ENCODE measurements around the gene TOP2B.

The TOP2B gene

GRCh38 chr3:25563601-25564000 is 101.1 kb downstream of the TOP2B start:
- Histone ChIP-seq H3K4me1 (ENCODE audit: control insufficient read depth in 1 of 2, insufficient read depth in 2 of 2, low read length in 2 of 2) (no peaks in the 10 kb centered on the region), H3K27me3 (ENCODE audit: insufficient read depth, low read length) (no peaks in the 10 kb centered on the region), H3K4me2 (ENCODE audit: low read length) (no peak overlapping the region), H3K9ac (ENCODE audit: low read length) (no peak overlapping the region), H3K4me3 (ENCODE audit: low read depth, low read length) (no peak overlapping the region), H3K9me3 (ENCODE audit: insufficient read depth, low read depth, low read length) (no peaks in the 10 kb centered on the region), H2BK5ac (ENCODE audit: low read depth, low read length, poor library complexity) (no peak overlapping the region), H3K79me2 (ENCODE audit: control insufficient read depth, insufficient read depth, low read length, poor library complexity) (no peaks in the 10 kb centered on the region), H2AK5ac (ENCODE audit: low read length) (no peak overlapping the region), H4K91ac (ENCODE audit: low read depth, low read length) (no peak overlapping the region), H3K79me1 (ENCODE audit: low read length) (no peaks in the 10 kb centered on the region), H2BK120ac (ENCODE audit: insufficient read depth, low read length, poor library complexity) (no peak overlapping the region), H3K36me3 (ENCODE audit: control insufficient read depth in 1 of 2, insufficient read depth in 2 of 2, low read length in 2 of 2) (no peaks in the 10 kb centered on the region), H3K4ac (ENCODE audit: low read depth, low read length) (no peak overlapping the region), H4K8ac (ENCODE audit: low read depth, low read length) (no peak overlapping the region), H3K27ac (ENCODE audit: low read depth, low read length) (no peak overlapping the region), H3K18ac (ENCODE audit: low read length) (no peak overlapping the region), H2BK12ac (ENCODE audit: low read length) (no peak overlapping the region), H4K12ac (ENCODE audit: low read depth, low read length) (no peak overlapping the region), H3K14ac (ENCODE audit: low read length) (no peak overlapping the region), H3K23ac (ENCODE audit: low read length) (no peak overlapping the region), H2AFZ (ENCODE audit: insufficient read depth, low read length, poor library complexity) (no peak overlapping the region)
- DNase-seq: no peak
- WGBS (ENCODE audit: extremely low coverage, insufficient coverage, insufficient read length): no CpG with 5 or more reads among the region's 1 CpG

GRCh38 chr3:25558796-25559195 is 105.9 kb downstream of the TOP2B start:
- no peak overlapping the region for H4K12ac ChIP-seq (ENCODE audit: low read depth, low read length)
- WGBS (ENCODE audit: extremely low coverage, insufficient coverage, insufficient read length): no CpG with 5 or more reads among the region's 6 CpGs
- no peak overlapping the region for H4K8ac ChIP-seq (ENCODE audit: low read depth, low read length)
- H4K91ac ChIP-seq (ENCODE audit: low read depth, low read length): no peak overlapping the region
- H2BK120ac ChIP-seq (ENCODE audit: insufficient read depth, low read length, poor library complexity): no peak overlapping the region
- no peak for DNase-seq
- no peak overlapping the region for H3K14ac ChIP-seq (ENCODE audit: low read length)
- no peak overlapping the region for H2AFZ ChIP-seq (ENCODE audit: insufficient read depth, low read length, poor library complexity)
- H3K9ac ChIP-seq (ENCODE audit: low read length): no peak overlapping the region
- no peaks in the 10 kb centered on the region for H3K4me1 ChIP-seq (ENCODE audit: control insufficient read depth in 1 of 2, insufficient read depth in 2 of 2, low read length in 2 of 2)
- H3K79me1 ChIP-seq (ENCODE audit: low read length): no peaks in the 10 kb centered on the region
- H2BK5ac ChIP-seq (ENCODE audit: low read depth, low read length, poor library complexity): no peak overlapping the region
- no peak overlapping the region for H3K23ac ChIP-seq (ENCODE audit: low read length)
- H3K4me2 ChIP-seq (ENCODE audit: low read length): no peak overlapping the region
- H3K27ac ChIP-seq (ENCODE audit: low read depth, low read length): no peak overlapping the region
- no peaks in the 10 kb centered on the region for H3K27me3 ChIP-seq (ENCODE audit: insufficient read depth, low read length)
- H3K9me3 ChIP-seq (ENCODE audit: insufficient read depth, low read depth, low read length): no peaks in the 10 kb centered on the region
- no peak overlapping the region for H3K4ac ChIP-seq (ENCODE audit: low read depth, low read length)
- H2BK12ac ChIP-seq (ENCODE audit: low read length): no peak overlapping the region
- H2AK5ac ChIP-seq (ENCODE audit: low read length): no peak overlapping the region
- H3K79me2 ChIP-seq (ENCODE audit: control insufficient read depth, insufficient read depth, low read length, poor library complexity): no peaks in the 10 kb centered on the region
- no peak overlapping the region for H3K4me3 ChIP-seq (ENCODE audit: low read depth, low read length)
- no peaks in the 10 kb centered on the region for H3K36me3 ChIP-seq (ENCODE audit: control insufficient read depth in 1 of 2, insufficient read depth in 2 of 2, low read length in 2 of 2)
- H3K18ac ChIP-seq (ENCODE audit: low read length): no peak overlapping the region

GRCh38 chr3:25558121-25558520 is 106.6 kb downstream of the TOP2B start:
- Histone ChIP-seq H4K12ac (ENCODE audit: low read depth, low read length) (no peak overlapping the region), H3K23ac (ENCODE audit: low read length) (no peak overlapping the region), H3K18ac (ENCODE audit: low read length) (no peak overlapping the region), H3K79me2 (ENCODE audit: control insufficient read depth, insufficient read depth, low read length, poor library complexity) (no peaks in the 10 kb centered on the region), H4K91ac (ENCODE audit: low read depth, low read length) (no peak overlapping the region), H3K79me1 (ENCODE audit: low read length) (no peaks in the 10 kb centered on the region), H4K8ac (ENCODE audit: low read depth, low read length) (no peak overlapping the region), H2BK12ac (ENCODE audit: low read length) (no peak overlapping the region), H3K9ac (ENCODE audit: low read length) (no peak overlapping the region), H3K4me2 (ENCODE audit: low read length) (no peak overlapping the region), H3K14ac (ENCODE audit: low read length) (no peak overlapping the region), H3K4ac (ENCODE audit: low read depth, low read length) (no peak overlapping the region), H2BK5ac (ENCODE audit: low read depth, low read length, poor library complexity) (no peak overlapping the region), H2AFZ (ENCODE audit: insufficient read depth, low read length, poor library complexity) (no peak overlapping the region), H3K9me3 (ENCODE audit: insufficient read depth, low read depth, low read length) (no peaks in the 10 kb centered on the region), H3K36me3 (ENCODE audit: control insufficient read depth in 1 of 2, insufficient read depth in 2 of 2, low read length in 2 of 2) (no peaks in the 10 kb centered on the region), H2AK5ac (ENCODE audit: low read length) (no peak overlapping the region), H3K27ac (ENCODE audit: low read depth, low read length) (no peak overlapping the region), H3K27me3 (ENCODE audit: insufficient read depth, low read length) (no peaks in the 10 kb centered on the region), H2BK120ac (ENCODE audit: insufficient read depth, low read length, poor library complexity) (no peak overlapping the region), H3K4me1 (ENCODE audit: control insufficient read depth in 1 of 2, insufficient read depth in 2 of 2, low read length in 2 of 2) (no peaks in the 10 kb centered on the region), H3K4me3 (ENCODE audit: low read depth, low read length) (no peak overlapping the region)
- no peak for DNase-seq
- WGBS (ENCODE audit: extremely low coverage, insufficient coverage, insufficient read length): no CpG with 5 or more reads among the region's 5 CpGs

GRCh38 chr3:25557694-25558093 is 107.0 kb downstream of the TOP2B start:
- Histone ChIP-seq H3K18ac (ENCODE audit: low read length) (no peak overlapping the region), H3K14ac (ENCODE audit: low read length) (no peak overlapping the region), H3K4me2 (ENCODE audit: low read length) (no peak overlapping the region), H3K4ac (ENCODE audit: low read depth, low read length) (no peak overlapping the region), H3K79me1 (ENCODE audit: low read length) (no peaks in the 10 kb centered on the region), H2BK12ac (ENCODE audit: low read length) (no peak overlapping the region), H4K91ac (ENCODE audit: low read depth, low read length) (no peak overlapping the region), H3K23ac (ENCODE audit: low read length) (no peak overlapping the region), H3K27ac (ENCODE audit: low read depth, low read length) (no peak overlapping the region), H4K8ac (ENCODE audit: low read depth, low read length) (no peak overlapping the region), H2BK120ac (ENCODE audit: insufficient read depth, low read length, poor library complexity) (no peak overlapping the region), H3K4me3 (ENCODE audit: low read depth, low read length) (no peak overlapping the region), H3K27me3 (ENCODE audit: insufficient read depth, low read length) (no peaks in the 10 kb centered on the region), H3K79me2 (ENCODE audit: control insufficient read depth, insufficient read depth, low read length, poor library complexity) (no peaks in the 10 kb centered on the region), H3K4me1 (ENCODE audit: control insufficient read depth in 1 of 2, insufficient read depth in 2 of 2, low read length in 2 of 2) (no peaks in the 10 kb centered on the region), H3K9ac (ENCODE audit: low read length) (no peak overlapping the region), H2AFZ (ENCODE audit: insufficient read depth, low read length, poor library complexity) (no peak overlapping the region), H2BK5ac (ENCODE audit: low read depth, low read length, poor library complexity) (no peak overlapping the region), H3K36me3 (ENCODE audit: control insufficient read depth in 1 of 2, insufficient read depth in 2 of 2, low read length in 2 of 2) (no peaks in the 10 kb centered on the region), H3K9me3 (ENCODE audit: insufficient read depth, low read depth, low read length) (no peaks in the 10 kb centered on the region), H4K12ac (ENCODE audit: low read depth, low read length) (no peak overlapping the region), H2AK5ac (ENCODE audit: low read length) (no peak overlapping the region)
- no CpG with 5 or more reads among the region's 3 CpGs for WGBS (ENCODE audit: extremely low coverage, insufficient coverage, insufficient read length)
- DNase-seq: no peak

Data from trophoblast cell (in vitro differentiated cells and primary cell).